BE2C (cell line): ENCODE results near the gene FIGLA.

ENCODE experiments used
- DNase-seq: peaks from one replicate; pipeline ENCODE4 v3.0.0-alpha.2; 2020
- H3K27me3 ChIP-seq: fragments of 250-450 bp; sonication (Bioruptor Pico); 2 replicates; pipeline ENCODE4 v1.5.1; 2020; ENCODE audit warnings: mild to moderate bottlenecking
- H3K36me3 ChIP-seq: fragments of 250-450 bp; sonication (Bioruptor Pico); 2 replicates; pipeline ENCODE4 v1.5.1; 2020; ENCODE audit warnings: mild to moderate bottlenecking
- H3K4me1 ChIP-seq: fragments of 250-450 bp; sonication (Bioruptor Pico); 2 replicates; pipeline ENCODE4 v1.5.1; 2020
- H3K4me3 ChIP-seq: 2 replicates; pipeline ENCODE4 v1.5.1; 2011; ENCODE audit warnings: low read depth, low read length
- H3K9me3 ChIP-seq: fragments of 250-450 bp; sonication (Bioruptor Pico); 2 replicates; pipeline ENCODE4 v1.5.1; 2020
- TF ChIP-seq, protein P1 (sequence below): IDR thresholded peaks from 2 replicates; pipeline ENCODE4 v1.5.1; 2012; ENCODE audit warnings: mild to moderate bottlenecking, low read depth, low read length

FIGLA gene

GRCh38 chr2:70732766-70733645 is 57.4 kb downstream of the FIGLA start:
- DNase-seq, result no peak
- TF ChIP-seq, protein P1, sequence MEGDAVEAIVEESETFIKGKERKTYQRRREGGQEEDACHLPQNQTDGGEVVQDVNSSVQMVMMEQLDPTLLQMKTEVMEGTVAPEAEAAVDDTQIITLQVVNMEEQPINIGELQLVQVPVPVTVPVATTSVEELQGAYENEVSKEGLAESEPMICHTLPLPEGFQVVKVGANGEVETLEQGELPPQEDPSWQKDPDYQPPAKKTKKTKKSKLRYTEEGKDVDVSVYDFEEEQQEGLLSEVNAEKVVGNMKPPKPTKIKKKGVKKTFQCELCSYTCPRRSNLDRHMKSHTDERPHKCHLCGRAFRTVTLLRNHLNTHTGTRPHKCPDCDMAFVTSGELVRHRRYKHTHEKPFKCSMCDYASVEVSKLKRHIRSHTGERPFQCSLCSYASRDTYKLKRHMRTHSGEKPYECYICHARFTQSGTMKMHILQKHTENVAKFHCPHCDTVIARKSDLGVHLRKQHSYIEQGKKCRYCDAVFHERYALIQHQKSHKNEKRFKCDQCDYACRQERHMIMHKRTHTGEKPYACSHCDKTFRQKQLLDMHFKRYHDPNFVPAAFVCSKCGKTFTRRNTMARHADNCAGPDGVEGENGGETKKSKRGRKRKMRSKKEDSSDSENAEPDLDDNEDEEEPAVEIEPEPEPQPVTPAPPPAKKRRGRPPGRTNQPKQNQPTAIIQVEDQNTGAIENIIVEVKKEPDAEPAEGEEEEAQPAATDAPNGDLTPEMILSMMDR, result no peak
- 0 out of 2 replicates have a peak overlapping the region, but pooled peaks have one; percentile 21 for H3K4me3 ChIP-seq
- no peaks in the 10 kb centered on the region for H3K36me3 ChIP-seq
- no peaks in the 10 kb centered on the region for H3K27me3 ChIP-seq
- H3K9me3 ChIP-seq, result no peaks in the 10 kb centered on the region
- H3K4me1 ChIP-seq, result no peaks in the 10 kb centered on the region

DNA sequence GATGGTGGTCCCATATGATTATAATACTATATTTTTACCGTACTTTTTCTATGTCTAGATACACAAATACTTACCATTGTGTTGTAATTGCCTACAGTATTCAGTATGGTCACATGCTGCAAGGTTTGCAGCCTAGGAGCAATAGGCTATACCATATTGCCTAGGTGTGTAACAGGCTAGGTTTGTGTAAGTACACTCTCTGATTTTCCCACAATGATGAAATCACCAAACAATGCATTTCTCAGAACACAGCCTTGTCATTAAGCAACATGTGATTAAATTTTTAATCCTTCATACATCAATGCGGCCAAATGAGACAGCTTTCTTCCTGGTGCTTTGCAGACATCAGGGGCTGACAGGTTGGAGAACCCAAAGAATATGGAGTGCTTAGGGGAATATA is 59.7 kb downstream of the FIGLA start:
- Histone ChIP-seq H3K4me3 (no peak overlapping the region), H3K36me3 (no peaks in the 10 kb centered on the region), H3K9me3 (no peaks in the 10 kb centered on the region), H3K27me3 (no peaks in the 10 kb centered on the region), H3K4me1 (no peaks in the 10 kb centered on the region)
- TF ChIP-seq, protein P1, result no peak
- no peak for DNase-seq

GRCh38 chr2:70729647-70730046 is 60.8 kb downstream of the FIGLA start:
- no peak overlapping the region for H3K4me3 ChIP-seq
- H3K9me3 ChIP-seq, result no peaks in the 10 kb centered on the region
- no peak for DNase-seq
- no peaks in the 10 kb centered on the region for H3K4me1 ChIP-seq
- no peaks in the 10 kb centered on the region for H3K27me3 ChIP-seq
- H3K36me3 ChIP-seq, result no peaks in the 10 kb centered on the region
- TF ChIP-seq, protein P1, result no peak

GRCh38 chr2:70728128-70728527 is 62.3 kb downstream of the FIGLA start:
- H3K36me3 ChIP-seq, result no peaks in the 10 kb centered on the region
- H3K4me3 ChIP-seq, result no peak overlapping the region
- no peaks in the 10 kb centered on the region for H3K9me3 ChIP-seq
- H3K4me1 ChIP-seq, result no peaks in the 10 kb centered on the region
- TF ChIP-seq, protein P1, result no peak
- H3K27me3 ChIP-seq, result no peaks in the 10 kb centered on the region
- no peak for DNase-seq
